Cardiac muscle cell (in vitro differentiated cells and primary cell): Measurements from ENCODE around the gene NAMPT. TPM values are rescaled to one million over a fixed set of nuclear protein-coding genes. Genes with fewer than 3 reads are reported as not detected.

Source experiments
- DNase-seq, 2 donors: peaks; one replicate each; pipeline versions ENCODE4 v3.0.0 to v3.0.0-alpha.2; 2010 to 2017; ENCODE audit warnings: low read depth in 1 of 2, low spot score in 1 of 2
- H3K27ac ChIP-seq: fragments of 200-600 bp; sonication (generic); 2 replicates; pipeline ENCODE4 v1.5.1; 2016
- H3K27me3 ChIP-seq: fragments of 200-600 bp; sonication (generic); 2 replicates; pipeline ENCODE4 v1.6.0; 2016; ENCODE audit warnings: control low read depth
- H3K36me3 ChIP-seq: fragments of 200-600 bp; sonication (generic); 2 replicates; pipeline ENCODE4 v1.5.1; 2016; ENCODE audit warnings: control low read depth
- H3K4me1 ChIP-seq: fragments of 200-600 bp; sonication (generic); 2 replicates; pipeline ENCODE4 v1.8.1; 2017; ENCODE audit warnings: low read depth, mild to moderate bottlenecking, mixed run types
- H3K4me3 ChIP-seq: fragments of 200-600 bp; sonication (generic); 2 replicates; pipeline ENCODE4 v1.5.1; 2016; ENCODE audit warnings: mild to moderate bottlenecking
- H3K9me3 ChIP-seq: fragments of 200-600 bp; sonication (generic); 2 replicates; pipeline ENCODE4 v1.5.1; 2017; ENCODE audit warnings: low read depth, mild to moderate bottlenecking, control low read depth
- CTCF ChIP-seq: IDR thresholded peaks from 2 replicates; pipeline ENCODE4 v1.5.1; 2012; ENCODE audit warnings: low read depth, mild to moderate bottlenecking, low read length
- polyA plus RNA-seq: library from polyadenylated mRNA; unstranded; fragments of >200 nt; fragmentation: Nextera tagmentation; extraction: Ambion mirVana; gene quantifications from 2 replicates; pipeline ENCODE4 v1.2.1, GENCODE V29; 2016
- total RNA-seq: library from RNA; depleted of rRNA; stranded (reverse); fragments of >200 nt; gene quantifications from 2 replicates; pipeline ENCODE4 v1.2.3, GENCODE V29; 2016

Gene NAMPT
- total and polyA plus RNA-seq, 2 experiments from 2014 or later = 36.4 to 37.3 TPM

GRCh38 chr7:106255246-106255645 is 29.5 kb downstream of the NAMPT start:
- Histone ChIP-seq H3K4me1 (no peaks in the 10 kb centered on the region), H3K27me3 (no peaks in the 10 kb centered on the region), H3K9me3 (no peaks in the 10 kb centered on the region), H3K36me3 (peaks cover 47% of the 10 kb centered on the region), H3K4me3 (no peak overlapping the region), H3K27ac (no peak overlapping the region)
- TF ChIP-seq CTCF = no peak
- no peak for DNase-seq

- Histone ChIP-seq H3K4me1 (no peaks in the 10 kb centered on the region), H3K27ac (no peak overlapping the region), H3K4me3 (no peak overlapping the region), H3K9me3 (no peaks in the 10 kb centered on the region), H3K27me3 (no peaks in the 10 kb centered on the region), H3K36me3 (peaks cover 47% of the 10 kb centered on the region)
- TF ChIP-seq CTCF = no peak
- no peak for DNase-seq
Measured at GRCh38 chr7:106254525-106255116, 30.2 kb downstream of the NAMPT start.

GRCh38 chr7:106252568-106252967 is 32.2 kb downstream of the NAMPT start:
- H3K4me3 ChIP-seq = no peak overlapping the region
- H3K9me3 ChIP-seq = no peaks in the 10 kb centered on the region
- H3K27ac ChIP-seq = no peak overlapping the region
- DNase-seq = no peak
- H3K4me1 ChIP-seq = no peaks in the 10 kb centered on the region
- TF ChIP-seq CTCF = no peak
- H3K27me3 ChIP-seq = no peaks in the 10 kb centered on the region
- peaks cover 33% of the 10 kb centered on the region for H3K36me3 ChIP-seq

GRCh38 chr7:106249488-106249887 is 35.3 kb downstream of the NAMPT start:
- TF ChIP-seq CTCF = no peak
- H3K9me3 ChIP-seq = no peaks in the 10 kb centered on the region
- H3K4me1 ChIP-seq = no peaks in the 10 kb centered on the region
- no peaks in the 10 kb centered on the region for H3K27me3 ChIP-seq
- no peak for DNase-seq
- H3K4me3 ChIP-seq = no peak overlapping the region
- no peak overlapping the region for H3K27ac ChIP-seq
- peaks cover 22% of the 10 kb centered on the region for H3K36me3 ChIP-seq

- no peak overlapping the region for H3K4me3 ChIP-seq
- no peaks in the 10 kb centered on the region for H3K27me3 ChIP-seq
- no peak for DNase-seq
- no peak overlapping the region for H3K27ac ChIP-seq
- H3K9me3 ChIP-seq = no peaks in the 10 kb centered on the region
- peaks cover 22% of the 10 kb centered on the region for H3K36me3 ChIP-seq
- no peaks in the 10 kb centered on the region for H3K4me1 ChIP-seq
- TF ChIP-seq CTCF = no peak
Measured at GRCh38 chr7:106248600-106248999, 36.2 kb downstream of the NAMPT start.
